HCT116 (cell line): Measurements from ENCODE around the gene DDR2.

Experiments used
- CBX3 ChIP-seq: IDR thresholded peaks from 2 replicates; pipeline ENCODE4 v1.6.1; 2012; ENCODE audit warnings: low read depth
- CEBPB ChIP-seq: IDR thresholded peaks from 2 replicates; pipeline ENCODE4 v1.6.1; 2012; ENCODE audit warnings: low read depth
- EGR1 ChIP-seq: IDR thresholded peaks from 2 replicates; pipeline ENCODE4 v1.6.1; 2012; ENCODE audit warnings: low read depth
- EZH2 ChIP-seq: fragments of 200-600 bp; sonication (generic); IDR thresholded peaks from 2 replicates; pipeline ENCODE4 v1.6.1; 2017; ENCODE audit warnings: antibody characterized with exemption, mixed run types

- TF ChIP-seq CBX3 = no peak
- no peak for TF ChIP-seq EZH2
- TF ChIP-seq CEBPB = no peak
- no peak for TF ChIP-seq EGR1
Observed at GRCh38 chr1:162719678-162720077, 87.4 kb downstream of the DDR2 start.
